HUDEP-2 (cell line): ENCODE data around the gene FAM156B.
A peak's percentile ranks its signal among the peaks of the same experiment; 100 is the strongest.
"Not testable (repeated sequence)": the region's sequence is repeated elsewhere in the genome, so short reads cannot be mapped to it uniquely, and the experiment has no call there.

Experiments used
- DNase-seq, 76 experiments: peaks; one replicate each; lab custom pipeline; 2025; ENCODE audit not compliant: unreplicated experiment in 76 of 76; lab: John Stamatoyannopoulos, UW

The FAM156B gene, protein sequence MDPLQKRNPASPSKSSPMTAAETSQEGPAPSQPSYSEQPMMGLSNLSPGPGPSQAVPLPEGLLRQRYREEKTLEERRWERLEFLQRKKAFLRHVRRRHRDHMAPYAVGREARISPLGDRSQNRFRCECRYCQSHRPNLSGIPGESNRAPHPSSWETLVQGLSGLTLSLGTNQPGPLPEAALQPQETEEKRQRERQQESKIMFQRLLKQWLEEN

DNA sequence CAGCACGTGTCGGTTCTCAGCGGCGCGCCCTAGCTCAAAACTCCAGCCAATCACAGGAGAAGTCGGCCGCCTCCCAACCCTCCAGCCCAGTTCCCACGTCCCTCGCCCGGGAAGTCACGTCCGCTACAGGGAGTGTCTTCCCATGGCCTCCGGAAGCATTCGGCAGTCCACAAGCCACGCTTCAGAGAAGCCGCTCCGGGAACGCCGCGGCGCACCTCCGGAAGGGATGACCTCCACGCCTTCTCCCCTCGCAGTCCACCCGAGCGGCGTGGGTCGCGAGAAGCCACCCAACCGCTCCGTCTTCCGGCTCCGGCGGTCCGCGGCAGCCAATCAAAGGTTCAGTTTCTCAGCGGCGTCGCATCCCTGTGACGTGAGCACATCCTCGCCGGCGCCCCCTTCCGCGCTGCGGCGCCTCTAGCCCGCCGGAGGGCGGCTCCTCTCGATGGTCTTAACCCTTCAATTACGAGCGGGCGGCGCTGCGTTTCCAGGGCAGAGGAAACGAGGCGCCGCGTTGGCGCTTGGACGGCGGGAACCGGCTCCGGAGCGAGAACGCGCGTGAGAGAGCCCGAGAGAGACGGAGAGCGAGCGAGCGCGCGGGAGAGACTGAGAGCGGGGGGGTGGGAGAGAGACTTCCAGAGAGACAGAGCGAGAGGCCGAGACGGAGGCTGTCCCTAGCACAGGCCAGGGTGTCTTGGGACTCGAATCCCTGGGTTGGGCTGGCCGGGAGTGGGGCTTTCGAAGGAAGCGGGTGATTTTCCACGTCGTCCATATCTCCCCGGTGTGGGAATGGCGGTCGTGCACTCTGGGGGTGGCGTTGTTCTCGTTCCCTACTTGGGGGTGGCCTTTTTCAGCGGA is at the start of gene FAM156B:
Gene FAM156B (plus strand): TSS at position 476 of the 855 bp plus-strand sequence. CDS start 9,896 bp downstream, outside the sequence.
- not testable (repeated sequence) for DNase-seq

DNA sequence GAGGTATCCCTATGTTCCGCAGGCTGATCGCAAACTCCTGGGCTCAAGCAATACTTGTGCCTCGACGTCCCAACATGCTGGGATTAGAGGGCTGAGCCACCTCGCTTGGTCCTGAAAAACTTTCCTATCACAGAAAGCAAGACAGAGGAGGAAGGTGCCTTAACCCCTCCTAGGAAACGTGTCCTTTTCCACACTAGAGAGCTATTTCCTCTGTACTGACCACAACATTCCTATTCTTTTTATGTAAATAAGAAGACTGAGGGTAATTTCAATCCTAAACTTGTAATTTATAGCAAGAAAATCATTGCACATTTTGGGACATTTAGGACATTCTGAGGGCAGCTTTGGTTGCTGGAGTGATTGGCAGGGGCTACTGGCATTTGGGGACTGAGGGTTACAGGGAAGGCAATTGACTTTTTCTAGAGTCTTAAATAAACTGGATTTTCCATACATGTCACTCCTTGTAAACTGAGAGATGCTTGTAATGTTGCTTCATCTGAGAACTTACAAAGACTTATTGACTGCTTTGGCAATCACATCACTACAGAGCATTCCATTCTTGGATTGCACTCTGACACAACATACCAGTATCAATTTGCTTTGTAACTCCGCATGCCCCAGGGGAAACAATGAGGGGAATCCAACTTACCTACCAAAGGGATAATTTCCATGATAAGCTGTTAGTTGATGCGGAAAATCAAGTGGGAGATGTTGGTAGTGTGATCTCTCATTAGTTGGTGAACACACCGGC is 44.8 kb upstream of the FAM156B start:
- no peak for DNase-seq

DNA sequence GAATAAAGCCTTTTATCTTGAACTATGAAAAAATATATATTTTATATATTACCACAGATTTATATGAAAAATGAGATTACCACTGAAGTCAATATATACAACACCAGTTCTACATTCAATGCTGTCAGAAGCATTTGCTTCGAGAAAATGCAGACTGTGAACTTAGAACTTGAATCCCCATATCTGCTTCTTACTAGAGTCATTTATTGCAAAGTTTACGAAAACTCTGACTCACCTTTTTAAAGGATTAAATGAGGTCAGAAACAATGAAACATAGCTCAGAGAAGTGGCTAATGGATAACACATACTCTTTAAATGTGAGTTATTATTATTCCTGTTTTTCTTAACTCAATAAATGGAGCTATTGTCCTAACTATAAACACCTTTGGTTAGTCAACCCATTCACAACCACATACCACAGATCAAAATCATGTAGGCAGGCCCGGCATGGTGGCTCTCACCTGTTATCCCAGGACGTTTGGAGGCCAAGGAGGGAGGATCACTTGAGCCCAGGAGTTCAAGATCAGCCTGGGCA is 40.1 kb upstream of the FAM156B start:
- not testable (repeated sequence) for DNase-seq

DNA sequence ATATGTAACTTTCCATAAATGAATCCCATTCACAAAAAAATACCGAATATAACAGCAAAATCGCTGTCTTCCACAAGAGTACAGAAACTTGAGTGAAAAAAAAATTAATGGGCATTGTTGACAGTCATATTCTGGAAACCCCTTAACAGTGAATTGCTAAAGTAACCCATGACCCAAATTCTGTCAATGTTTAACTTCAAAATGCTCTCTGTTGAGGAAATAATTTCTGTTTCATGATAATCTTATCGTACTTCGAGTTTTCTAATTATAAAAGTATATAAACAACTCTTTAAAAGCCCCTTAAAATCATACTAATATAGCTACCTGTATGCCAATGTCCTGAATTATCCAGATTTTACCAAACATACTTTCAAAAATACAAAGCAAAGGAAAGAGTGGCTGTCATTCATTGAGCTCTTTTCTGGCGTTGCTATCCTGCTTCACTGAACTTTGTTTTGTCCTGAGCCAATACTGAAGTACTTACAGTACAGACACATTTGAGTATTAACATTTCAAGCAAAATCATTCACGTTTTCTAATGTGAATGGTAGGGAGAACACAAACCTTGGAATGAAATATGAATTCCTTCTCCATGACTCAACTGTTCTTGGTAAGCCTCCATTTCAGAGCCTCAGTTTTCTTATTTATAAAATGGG is 31.7 kb upstream of the FAM156B start:
- DNase-seq = no peak

DNA sequence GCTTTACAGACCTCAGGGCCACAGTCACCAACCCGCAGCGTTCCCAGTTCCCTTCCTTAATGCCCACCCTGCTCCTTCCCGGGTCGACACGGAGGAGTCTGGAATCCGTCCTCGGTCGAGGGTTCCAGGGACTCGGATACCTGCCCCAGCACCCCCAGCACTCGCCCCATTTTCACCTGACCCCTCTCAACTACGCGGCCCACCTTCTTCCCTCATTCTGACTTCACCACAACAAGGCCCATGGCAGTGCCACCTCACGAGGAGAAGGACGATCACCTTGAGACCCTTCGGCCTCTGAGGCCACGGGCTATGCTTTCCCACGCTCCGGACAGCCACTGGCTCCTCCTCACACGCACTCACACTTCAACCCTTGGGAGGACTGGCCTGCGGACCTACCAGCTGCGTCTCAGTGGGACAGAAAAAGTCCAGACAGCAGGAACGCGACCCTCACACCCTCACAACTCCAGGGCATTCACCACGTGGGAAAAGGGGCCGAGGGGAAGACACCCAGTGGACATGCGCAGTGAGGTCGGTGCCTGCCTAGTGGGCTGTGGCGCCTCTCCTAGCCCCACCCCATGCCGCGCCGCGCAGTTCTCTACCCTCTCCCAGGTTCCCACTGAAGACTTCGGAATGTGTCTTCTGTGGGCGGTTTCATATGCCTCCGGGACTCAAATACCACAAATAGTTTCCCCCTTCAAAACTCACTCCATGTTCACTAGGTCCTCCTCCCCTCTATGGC is 29.4 kb upstream of the FAM156B start, which contains the start of gene XAGE3:
Gene XAGE3 (minus strand): TSS at position 474 of the 739 bp plus-strand sequence. CDS start 950 bp downstream, outside the sequence.
- no peak for DNase-seq

DNA sequence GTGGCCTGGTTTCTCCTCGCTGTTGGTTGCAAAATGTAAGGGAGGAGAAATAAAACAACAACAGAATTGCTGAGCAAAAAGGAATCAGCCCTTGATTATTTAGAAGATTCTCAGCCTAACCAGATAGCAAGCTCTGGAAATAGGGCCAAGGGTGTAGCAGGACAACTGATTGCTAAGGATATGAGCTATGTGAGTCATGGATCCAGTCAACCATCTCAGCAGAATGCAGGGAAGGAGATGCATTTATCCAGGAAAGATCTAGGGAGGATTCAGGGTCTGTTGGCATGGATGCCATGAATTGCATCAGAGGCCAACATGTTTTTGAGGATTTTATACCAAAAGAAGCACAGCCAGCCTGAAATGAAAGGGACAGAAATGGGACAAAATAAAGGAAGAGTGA is 27.1 kb upstream of the FAM156B start:
- DNase-seq = no peak

DNA sequence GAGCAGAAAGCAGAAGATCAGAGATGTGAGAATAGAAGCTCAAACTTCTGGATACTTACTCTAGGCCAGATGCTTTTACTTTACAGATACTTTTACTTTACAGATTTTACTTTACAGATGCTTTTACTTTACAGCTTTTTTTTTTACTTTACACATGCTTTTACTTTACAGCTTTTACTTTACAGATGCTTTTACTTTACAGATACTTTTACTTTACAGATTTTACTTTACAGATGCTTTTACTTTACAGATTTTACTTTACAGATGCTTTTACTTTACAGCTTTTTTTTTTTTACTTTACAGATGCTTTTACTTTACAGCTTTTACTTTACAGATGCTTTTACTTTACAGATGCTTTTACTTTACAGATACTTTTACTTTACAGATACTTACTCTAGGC is 23.3 kb upstream of the FAM156B start:
- DNase-seq = not testable (repeated sequence)

DNA sequence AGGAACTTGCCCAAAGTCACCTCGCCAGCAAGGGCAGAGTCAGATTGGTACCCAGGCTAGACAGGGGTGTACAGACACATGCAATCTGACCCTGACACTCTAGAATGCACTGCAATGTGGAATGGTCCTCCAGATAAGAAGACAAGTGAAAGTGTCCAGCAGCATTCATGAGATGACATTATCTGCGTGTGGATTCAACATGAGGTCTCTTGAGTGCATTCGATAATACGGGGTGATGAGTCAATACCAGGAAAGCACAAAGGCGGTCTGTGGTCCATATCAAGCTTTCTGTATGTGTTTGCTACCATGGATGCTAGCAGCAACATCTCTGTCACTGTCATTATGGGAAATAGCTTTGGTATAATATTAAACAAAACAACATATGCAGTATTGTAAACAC is 22.5 kb upstream of the FAM156B start:
- peak in 2 of 76 experiments; percentile 0 to 14 for DNase-seq

DNA sequence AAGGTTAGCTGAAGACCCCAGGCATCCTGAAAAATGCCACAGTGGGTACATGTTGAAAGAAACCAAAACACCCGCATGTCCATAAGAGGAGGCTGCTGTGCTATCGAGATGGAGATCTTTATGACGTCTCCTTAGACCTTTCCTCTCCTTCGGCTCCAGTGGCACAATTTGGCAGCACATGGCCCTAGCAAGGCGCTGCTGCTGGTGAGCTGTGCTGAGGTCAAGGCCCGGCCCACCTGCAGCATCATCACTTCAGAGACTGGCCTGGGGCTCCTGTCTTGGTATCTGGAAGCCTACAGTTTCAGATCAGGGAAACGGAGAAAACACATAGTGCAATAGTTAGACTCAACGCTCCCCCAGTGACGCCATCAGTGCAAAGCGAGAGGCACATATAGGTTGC is 21.7 kb upstream of the FAM156B start:
- DNase-seq = not testable (repeated sequence)

DNA sequence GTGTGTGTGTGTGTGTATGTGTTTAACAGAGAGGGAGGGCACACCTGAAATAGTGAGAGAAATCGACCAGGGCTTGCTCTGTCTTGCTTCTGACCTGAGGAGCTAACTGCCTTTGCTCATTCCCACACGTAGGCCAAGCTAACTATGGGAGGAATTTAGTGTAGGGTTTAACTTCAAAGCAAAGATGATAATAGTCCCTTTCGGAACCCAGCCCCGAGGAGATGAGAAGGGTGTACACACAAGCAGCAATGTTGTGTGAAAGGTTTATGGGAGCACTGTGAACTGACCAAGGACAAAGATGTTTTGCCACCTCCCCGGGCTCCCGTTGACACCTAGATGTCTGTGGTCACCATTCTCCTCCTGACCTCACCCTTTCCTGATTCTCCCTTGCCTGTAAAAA is 20.7 kb upstream of the FAM156B start:
- DNase-seq = not testable (repeated sequence)

DNA sequence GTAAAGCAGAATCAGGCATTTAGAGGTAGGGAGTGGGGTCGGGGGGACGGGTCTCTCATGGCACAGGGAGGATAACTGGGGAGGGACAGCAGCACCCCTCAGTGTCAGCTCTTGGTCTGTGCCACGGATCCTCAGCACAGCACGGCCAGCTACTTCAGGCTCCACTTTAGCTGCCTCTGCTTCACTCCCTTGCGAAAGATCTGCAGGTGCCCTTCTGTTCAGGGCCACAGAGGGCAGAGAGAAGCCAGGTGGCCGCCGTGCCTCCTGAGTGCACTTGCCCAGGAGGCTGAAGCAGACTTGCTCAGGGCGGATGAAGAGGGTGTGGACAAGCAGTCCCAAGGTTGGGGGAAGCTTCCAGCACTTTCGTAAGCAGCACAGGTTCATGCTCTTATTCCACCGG is 9.7 kb upstream of the FAM156B start:
- DNase-seq = not testable (repeated sequence)

DNA sequence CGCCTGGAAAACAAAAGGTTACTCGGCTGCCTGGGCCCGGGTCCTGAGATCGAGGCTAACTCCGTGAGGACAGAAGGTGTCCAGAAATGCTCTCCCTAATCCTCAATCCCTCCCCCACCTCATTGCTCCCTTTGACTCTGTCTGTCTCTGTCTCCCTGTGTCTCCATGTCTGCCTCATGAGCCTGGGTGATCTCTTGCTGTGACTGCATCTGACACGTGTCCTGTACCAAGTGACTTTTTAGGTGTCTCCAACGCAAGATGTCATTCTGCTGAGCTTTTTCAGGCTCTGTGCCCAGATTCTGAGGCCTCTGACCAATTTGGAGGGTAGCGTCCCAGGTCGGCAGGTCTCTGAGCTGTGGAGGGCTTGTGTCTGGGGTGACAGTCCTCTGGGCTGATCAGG is 9.0 kb upstream of the FAM156B start:
- DNase-seq = not testable (repeated sequence)

DNA sequence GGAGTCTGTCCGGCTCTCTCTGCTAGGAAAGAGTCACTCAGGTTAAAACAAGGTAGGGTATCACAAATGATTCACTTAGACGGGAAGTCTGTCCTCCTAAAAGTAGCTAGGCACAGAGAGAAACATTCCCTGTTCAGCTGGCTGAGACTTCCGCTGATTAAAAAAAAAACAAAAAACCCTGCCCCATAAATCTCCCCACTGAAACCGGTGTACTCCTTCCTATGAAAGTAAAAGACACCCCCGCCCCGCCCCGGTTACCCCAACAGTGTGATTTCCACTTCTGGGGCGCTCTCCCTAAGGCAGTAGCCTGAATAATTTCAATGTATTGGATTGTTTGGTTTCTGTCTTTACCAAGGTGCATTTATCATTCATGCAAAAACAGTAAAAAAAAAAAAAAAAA is 692 bp upstream of the FAM156B start:
- not testable (repeated sequence) for DNase-seq

DNA sequence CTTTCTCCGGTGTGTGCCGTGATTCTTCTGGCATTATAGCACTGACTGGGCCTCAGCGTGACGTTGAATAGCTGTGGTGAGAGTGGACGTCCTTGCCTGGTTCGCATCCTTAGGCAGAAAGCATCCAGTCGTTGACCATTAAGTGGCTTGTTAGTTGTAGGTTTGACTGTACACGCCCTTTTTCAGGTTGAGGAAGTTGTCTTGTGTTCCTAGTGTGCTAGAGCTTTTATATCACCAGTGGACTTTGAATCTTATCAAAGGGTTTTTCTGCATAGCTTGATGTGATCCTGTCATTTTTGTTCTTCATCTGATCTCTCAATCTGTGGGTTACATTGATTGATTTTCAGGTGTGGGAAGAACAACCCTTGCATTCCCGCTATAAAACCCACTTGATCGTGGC is 8.4 kb downstream of the FAM156B start:
- DNase-seq = not testable (repeated sequence)

DNA sequence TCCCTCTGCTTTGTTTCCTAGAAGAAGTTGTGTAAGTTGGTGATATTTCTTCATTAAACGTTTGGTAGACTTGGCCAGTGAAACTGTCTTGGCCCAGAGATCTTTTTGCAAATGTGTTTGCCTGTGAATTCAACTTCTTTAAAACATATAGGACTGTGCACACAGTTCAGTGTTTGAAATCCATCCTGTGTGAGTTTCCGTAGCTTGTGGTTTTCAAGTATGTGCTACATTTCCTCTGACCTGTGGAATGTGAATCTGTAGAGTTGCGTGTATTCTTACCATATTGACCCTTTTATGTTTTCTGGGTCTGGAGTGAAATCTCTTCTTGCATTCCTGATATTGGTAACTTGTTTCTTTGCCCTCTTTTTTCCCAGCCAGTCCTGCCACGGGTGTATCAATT is 8.9 kb downstream of the FAM156B start:
- DNase-seq = not testable (repeated sequence)

DNA sequence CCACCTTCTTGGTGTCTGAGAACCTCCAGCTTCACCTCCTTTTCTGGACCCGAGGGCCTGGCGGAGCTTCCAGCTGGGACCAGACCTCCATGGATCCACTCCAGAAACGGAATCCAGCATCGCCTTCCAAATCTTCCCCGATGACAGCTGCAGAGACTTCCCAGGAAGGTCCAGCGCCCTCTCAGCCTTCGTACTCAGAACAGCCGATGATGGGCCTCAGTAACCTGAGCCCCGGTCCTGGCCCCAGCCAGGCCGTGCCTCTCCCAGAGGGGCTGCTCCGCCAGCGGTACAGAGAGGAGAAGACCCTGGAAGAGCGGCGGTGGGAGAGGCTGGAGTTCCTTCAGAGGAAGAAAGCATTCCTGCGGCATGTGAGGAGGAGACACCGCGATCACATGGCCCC is 10.0 kb downstream of the FAM156B start:
- not testable (repeated sequence) for DNase-seq

DNA sequence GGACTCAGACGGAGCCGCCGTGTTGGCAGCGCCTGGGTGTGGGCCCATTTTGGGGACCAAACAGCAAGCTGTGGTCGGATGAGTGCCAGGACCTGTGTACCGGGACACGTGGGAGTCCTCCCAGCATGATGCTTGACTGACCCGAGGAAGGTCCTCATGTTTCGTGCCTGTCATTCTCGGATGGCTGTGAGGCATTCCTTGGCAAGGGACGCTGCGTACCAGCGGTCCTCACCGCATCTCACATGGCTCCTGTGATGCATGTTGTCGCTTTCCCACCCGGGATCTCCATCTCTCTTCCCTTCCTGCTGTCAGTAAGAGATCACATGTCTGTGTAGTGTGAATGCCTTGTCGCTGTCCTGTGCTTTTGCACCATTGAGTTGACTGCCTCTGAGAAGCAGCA is 10.8 kb downstream of the FAM156B start:
- not testable (repeated sequence) for DNase-seq

DNA sequence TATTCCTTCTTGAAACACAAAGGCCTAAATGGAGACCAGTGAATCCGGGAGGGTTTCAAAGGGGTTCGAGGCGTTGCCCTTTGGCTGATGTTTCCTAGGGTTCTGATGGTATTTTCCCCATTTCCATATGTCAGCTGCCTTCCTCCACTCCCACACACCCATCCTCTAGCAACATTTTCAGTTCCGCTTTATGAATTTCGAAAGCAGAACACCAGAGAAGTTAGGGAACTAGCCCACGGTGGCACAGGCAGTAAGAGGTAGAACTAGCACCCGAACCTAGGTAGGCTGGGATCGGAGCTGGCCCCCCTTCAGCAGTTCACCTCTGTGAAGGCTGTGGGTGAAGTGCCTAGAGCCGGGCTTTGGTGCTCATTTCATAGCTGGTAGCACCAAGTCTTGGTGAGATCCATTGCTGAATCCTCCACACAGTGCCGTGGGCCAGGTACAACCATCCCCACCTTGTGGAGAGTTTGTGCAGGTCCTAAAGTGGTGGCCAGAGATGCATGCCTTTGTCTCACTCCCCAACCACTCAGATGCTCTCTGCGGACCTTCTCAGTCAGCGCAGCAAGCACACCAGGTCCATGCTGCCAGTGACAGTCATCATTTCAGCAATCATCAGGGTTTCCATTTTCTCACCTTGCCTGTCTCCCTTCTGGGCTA is 12.3 kb downstream of the FAM156B start:
- not testable (repeated sequence) for DNase-seq

DNA sequence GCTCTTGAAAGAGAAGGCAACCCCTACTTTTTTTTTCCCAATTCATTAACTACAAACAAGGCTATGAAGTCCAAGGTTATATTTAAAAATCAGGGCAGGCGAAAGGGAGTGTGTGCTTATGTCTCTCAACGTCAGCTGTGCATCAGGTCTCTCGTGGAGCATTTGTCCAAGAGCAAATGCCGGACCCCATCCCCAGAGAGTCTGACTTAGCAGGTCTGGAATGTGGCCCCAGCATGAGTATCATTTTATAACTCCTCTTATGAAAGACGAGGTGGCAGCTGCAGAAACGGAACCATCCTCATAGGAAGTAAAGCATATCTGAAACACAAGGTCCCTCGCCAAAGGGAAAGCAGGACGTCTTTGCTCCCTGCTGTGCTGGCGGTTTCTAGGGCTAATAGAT is 16.6 kb downstream of the FAM156B start:
- DNase-seq = not testable (repeated sequence)
